ENCODE results near the gene ZNF618. TPM values are rescaled to one million over a fixed set of nuclear protein-coding genes. Genes with fewer than 3 reads are reported as not detected.

ZNF618 gene
- total RNA-seq, 2 donors from 2014 or later: 0.33 to 1.4 TPM

GRCh38 chr9:114050646-114051045 is 174.5 kb downstream of the ZNF618 start:
- no peak for ATAC-seq
- Mint-ChIP-seq H3K4me3 (no peak overlapping the region), H3K36me3 (no peaks in the 10 kb centered on the region), H3K9me3 (no peaks in the 10 kb centered on the region), H3K4me1 (ENCODE audit: low read depth in 2 of 2) (no peaks in the 10 kb centered on the region), H3K27ac (no peak overlapping the region), H3K27me3 (no peaks in the 10 kb centered on the region)
- no peak for DNase-seq (ENCODE audit: low spot score)

GRCh38 chr9:114051281-114051680 is 175.2 kb downstream of the ZNF618 start:
- no peaks in the 10 kb centered on the region for H3K4me1 Mint-ChIP-seq (ENCODE audit: low read depth in 2 of 2)
- no peaks in the 10 kb centered on the region for H3K9me3 Mint-ChIP-seq
- H3K27ac Mint-ChIP-seq: no peak overlapping the region
- no peaks in the 10 kb centered on the region for H3K27me3 Mint-ChIP-seq
- H3K36me3 Mint-ChIP-seq: no peaks in the 10 kb centered on the region
- DNase-seq (ENCODE audit: low spot score) (no peak), ATAC-seq (no peak)
- H3K4me3 Mint-ChIP-seq: no peak overlapping the region

GRCh38 chr9:114051706-114052105 is 175.6 kb downstream of the ZNF618 start:
- ATAC-seq (no peak), DNase-seq (ENCODE audit: low spot score) (no peak)
- Mint-ChIP-seq H3K36me3 (no peaks in the 10 kb centered on the region), H3K4me1 (ENCODE audit: low read depth in 2 of 2) (no peaks in the 10 kb centered on the region), H3K27me3 (no peaks in the 10 kb centered on the region), H3K27ac (no peak overlapping the region), H3K9me3 (no peaks in the 10 kb centered on the region), H3K4me3 (no peak overlapping the region)

DNA sequence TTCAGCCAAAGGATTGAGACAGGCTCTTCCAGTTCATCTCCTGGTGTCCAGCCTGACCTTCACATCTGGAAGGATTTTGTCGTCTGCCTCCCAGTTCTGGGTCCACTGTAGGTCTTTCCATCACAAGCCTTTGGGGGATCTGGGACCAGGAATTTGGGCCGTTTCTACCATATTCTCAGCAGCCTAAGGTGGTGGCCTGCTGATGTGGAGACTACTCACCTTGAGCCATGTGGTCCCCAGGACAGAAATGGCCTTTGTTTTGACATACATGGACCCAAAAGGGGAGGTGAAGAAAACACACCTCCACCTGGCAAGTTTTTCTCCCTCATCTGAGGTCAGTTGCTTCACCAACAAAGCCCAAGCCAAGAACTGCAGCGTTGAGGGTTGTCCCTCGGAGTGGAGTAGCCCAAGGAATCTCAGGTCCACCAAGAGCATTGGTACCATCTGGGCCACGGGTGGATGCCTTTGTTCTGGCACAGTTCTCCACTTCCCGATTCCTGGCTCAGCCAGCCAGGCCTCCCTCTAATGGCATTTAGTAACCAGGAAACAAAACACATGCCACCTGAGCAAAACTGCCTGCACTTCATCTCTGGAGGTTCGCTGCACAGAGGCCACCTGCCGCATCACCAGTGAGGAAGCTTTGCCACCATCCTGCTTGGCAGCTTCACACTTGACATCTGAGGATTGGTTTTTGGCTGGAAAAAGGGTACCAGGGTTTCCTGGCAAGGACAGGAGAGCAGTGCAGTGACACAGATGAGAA is 177.3 kb downstream of the ZNF618 start:
- Mint-ChIP-seq H3K9me3 (no peaks in the 10 kb centered on the region), H3K4me1 (ENCODE audit: low read depth in 2 of 2) (no peaks in the 10 kb centered on the region), H3K27me3 (no peaks in the 10 kb centered on the region), H3K36me3 (no peaks in the 10 kb centered on the region), H3K4me3 (no peak overlapping the region), H3K27ac (no peak overlapping the region)
- DNase-seq (ENCODE audit: low spot score): no peak
- ATAC-seq: no peak

DNA sequence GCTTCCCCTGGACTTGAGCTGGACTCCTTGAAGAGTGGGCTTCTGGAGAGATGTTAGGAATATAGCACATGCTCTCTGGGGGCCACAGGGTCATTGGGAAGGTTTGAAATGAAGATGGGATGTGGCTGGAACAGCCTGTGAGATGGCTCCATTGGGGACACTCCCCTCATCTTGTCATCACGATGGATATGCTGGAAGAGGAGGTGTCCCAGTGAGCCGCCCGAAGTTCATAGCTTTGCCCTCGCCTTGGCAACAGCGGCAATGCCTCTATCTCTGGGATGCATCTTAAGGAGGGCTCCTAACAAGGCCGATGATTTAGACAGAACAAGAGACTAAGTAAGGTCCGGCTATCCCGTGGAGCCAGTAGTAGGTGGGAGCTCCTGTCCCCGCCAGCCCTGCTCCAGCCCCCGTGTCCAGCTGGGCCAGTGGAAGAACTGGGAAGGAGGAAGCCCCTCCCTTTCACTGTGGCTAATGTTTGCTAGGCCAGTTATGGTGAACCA is 178.1 kb downstream of the ZNF618 start:
- ATAC-seq: no peak
- Mint-ChIP-seq H3K27me3 (no peaks in the 10 kb centered on the region), H3K9me3 (no peaks in the 10 kb centered on the region), H3K4me1 (ENCODE audit: low read depth in 2 of 2) (no peaks in the 10 kb centered on the region), H3K36me3 (no peaks in the 10 kb centered on the region), H3K4me3 (no peak overlapping the region), H3K27ac (no peak overlapping the region)
- no peak for DNase-seq (ENCODE audit: low spot score)

DNA sequence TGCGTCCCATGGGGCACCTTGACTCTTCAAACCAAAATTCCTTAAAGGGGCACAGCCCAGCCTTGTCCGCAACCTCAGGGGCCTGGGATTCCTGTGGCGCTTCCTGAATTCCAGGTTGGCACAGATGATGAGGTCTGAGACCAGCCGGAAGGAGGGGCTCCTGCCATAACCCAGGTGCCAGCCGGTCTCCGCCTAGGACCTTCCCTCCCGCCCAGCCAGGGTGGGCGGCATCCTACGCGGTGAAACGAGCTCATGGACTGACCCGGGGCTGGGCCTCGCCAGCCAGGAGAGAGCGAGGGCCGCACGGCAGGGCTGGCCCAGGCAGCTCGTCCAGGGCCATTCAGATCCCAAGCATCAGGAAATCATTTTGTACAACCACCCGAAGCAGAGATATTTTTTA is 179.0 kb downstream of the ZNF618 start:
- Mint-ChIP-seq H3K4me3 (no peak overlapping the region), H3K36me3 (no peaks in the 10 kb centered on the region)
- no peak for DNase-seq (ENCODE audit: low spot score)

GRCh38 chr9:114055894-114056293 is 179.8 kb downstream of the ZNF618 start:
- no peak overlapping the region for H3K27ac Mint-ChIP-seq
- no peak for DNase-seq (ENCODE audit: low spot score)
- H3K9me3 Mint-ChIP-seq: no peaks in the 10 kb centered on the region
- H3K4me3 Mint-ChIP-seq: no peak overlapping the region
- H3K36me3 Mint-ChIP-seq: no peaks in the 10 kb centered on the region
- ATAC-seq: no peak
- no peaks in the 10 kb centered on the region for H3K4me1 Mint-ChIP-seq (ENCODE audit: low read depth in 2 of 2)
- H3K27me3 Mint-ChIP-seq: no peaks in the 10 kb centered on the region

More for the DNA sequence above, 179.0 kb downstream of the ZNF618 start:
- H3K27ac Mint-ChIP-seq: no peak overlapping the region
- ATAC-seq: no peak
- no peaks in the 10 kb centered on the region for H3K4me1 Mint-ChIP-seq (ENCODE audit: low read depth in 2 of 2)
- H3K27me3 Mint-ChIP-seq: no peaks in the 10 kb centered on the region
- H3K9me3 Mint-ChIP-seq: no peaks in the 10 kb centered on the region

DNA sequence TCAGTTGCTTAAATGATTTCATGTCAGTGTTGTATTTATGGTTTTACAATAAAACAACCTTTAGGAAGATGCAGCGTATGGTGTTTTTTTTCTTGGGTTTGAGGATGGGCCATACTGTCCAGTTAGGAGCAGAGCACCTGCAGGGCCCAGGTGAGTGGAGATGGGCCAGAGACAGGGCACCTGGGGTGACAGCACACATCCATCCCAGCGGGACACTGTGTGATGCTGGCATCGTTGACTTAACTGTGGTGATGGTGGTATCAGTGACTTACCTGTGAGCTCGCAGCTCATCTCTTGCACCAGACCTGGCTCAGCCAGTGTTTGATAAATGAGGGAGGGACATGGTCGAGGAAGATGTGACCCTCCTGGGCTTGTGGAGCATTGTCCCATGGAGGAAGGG is 180.4 kb downstream of the ZNF618 start:
- Mint-ChIP-seq H3K36me3 (no peaks in the 10 kb centered on the region), H3K9me3 (no peaks in the 10 kb centered on the region), H3K4me3 (no peak overlapping the region), H3K27me3 (no peaks in the 10 kb centered on the region), H3K27ac (no peak overlapping the region), H3K4me1 (ENCODE audit: low read depth in 2 of 2) (no peaks in the 10 kb centered on the region)
- DNase-seq (ENCODE audit: low spot score): no peak
- no peak for ATAC-seq

- Mint-ChIP-seq H3K9me3 (no peaks in the 10 kb centered on the region), H3K4me3 (no peak overlapping the region), H3K27ac (no peak overlapping the region), H3K27me3 (peaks cover 0 to 4% of the 10 kb centered on the region in 2 donors), H3K4me1 (ENCODE audit: low read depth in 2 of 2) (no peaks in the 10 kb centered on the region), H3K36me3 (no peaks in the 10 kb centered on the region)
- ATAC-seq (no peak), DNase-seq (ENCODE audit: low spot score) (no peak)
Measured at GRCh38 chr9:114057161-114057885, 181.2 kb downstream of the ZNF618 start.

DNA sequence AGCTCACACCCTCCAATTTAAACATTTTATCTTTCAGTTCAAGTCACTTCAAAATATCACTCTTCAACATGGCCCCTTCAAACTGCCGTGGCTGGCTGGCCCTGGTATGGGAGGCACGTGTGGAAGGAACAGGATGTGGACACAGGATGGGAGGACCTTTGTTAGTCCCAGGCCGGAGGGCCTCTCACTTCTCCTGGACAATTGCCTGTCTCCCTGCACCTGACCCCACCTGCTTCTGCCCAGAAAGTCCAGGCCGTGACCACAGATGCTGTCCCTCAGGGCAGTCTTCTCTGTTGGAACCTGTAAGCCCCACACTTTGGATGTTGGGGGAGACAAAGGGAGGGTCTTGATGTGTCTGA is 182.6 kb downstream of the ZNF618 start:
- DNase-seq (ENCODE audit: low spot score): no peak
- no peaks in the 10 kb centered on the region for H3K9me3 Mint-ChIP-seq
- no peak for ATAC-seq
- no peak overlapping the region for H3K27ac Mint-ChIP-seq
- H3K27me3 Mint-ChIP-seq: peaks cover 13 to 17% of the 10 kb centered on the region in 2 donors
- H3K4me1 Mint-ChIP-seq (ENCODE audit: low read depth in 2 of 2): no peaks in the 10 kb centered on the region
- H3K4me3 Mint-ChIP-seq: no peak overlapping the region
- H3K36me3 Mint-ChIP-seq: no peaks in the 10 kb centered on the region

GRCh38 chr9:114059047-114059803 is 183.1 kb downstream of the ZNF618 start:
- H3K4me1 Mint-ChIP-seq (ENCODE audit: low read depth in 2 of 2): no peaks in the 10 kb centered on the region
- H3K4me3 Mint-ChIP-seq: no peak overlapping the region
- H3K27me3 Mint-ChIP-seq: peaks cover 17% of the 10 kb centered on the region in 2 donors
- DNase-seq (ENCODE audit: low spot score): no peak
- H3K27ac Mint-ChIP-seq: no peak overlapping the region
- ATAC-seq: no peak
- H3K36me3 Mint-ChIP-seq: no peaks in the 10 kb centered on the region
- no peaks in the 10 kb centered on the region for H3K9me3 Mint-ChIP-seq

- no peak for DNase-seq (ENCODE audit: low spot score)
Measured at GRCh38 chr9:114060070-114060469, 184.0 kb downstream of the ZNF618 start.

DNA sequence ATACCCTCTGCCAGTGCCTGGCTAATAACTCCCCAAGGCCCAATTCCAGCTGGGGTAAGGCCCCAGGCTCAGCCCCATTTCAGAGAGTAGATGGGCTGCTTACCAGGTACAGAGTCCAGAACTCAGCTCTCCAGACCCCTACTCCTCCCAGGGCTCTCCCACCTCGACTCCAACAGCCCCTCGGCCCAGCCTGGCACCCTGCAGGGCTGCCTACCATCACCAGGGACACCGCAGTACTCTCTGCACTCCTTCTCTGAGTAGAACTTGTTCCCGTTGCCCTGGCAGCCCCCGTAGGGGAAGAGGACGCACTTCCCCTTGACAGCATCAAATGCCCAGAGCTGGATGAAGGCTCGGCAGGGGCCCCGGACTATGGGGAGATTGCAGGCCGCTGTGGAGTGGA is 184.6 kb downstream of the ZNF618 start:
- Mint-ChIP-seq H3K27ac (no peak overlapping the region), H3K27me3 (peaks cover 17 to 19% of the 10 kb centered on the region in 2 donors), H3K36me3 (no peaks in the 10 kb centered on the region), H3K9me3 (no peaks in the 10 kb centered on the region), H3K4me3 (no peak overlapping the region), H3K4me1 (ENCODE audit: low read depth in 2 of 2) (no peaks in the 10 kb centered on the region)
- no peak for ATAC-seq
- DNase-seq (ENCODE audit: low spot score): no peak

More at GRCh38 chr9:114060070-114060469, 184.0 kb downstream of the ZNF618 start:
- ATAC-seq: no peak
- Mint-ChIP-seq H3K9me3 (no peaks in the 10 kb centered on the region), H3K27me3 (peaks cover 17% of the 10 kb centered on the region in 2 donors), H3K27ac (no peak overlapping the region), H3K36me3 (no peaks in the 10 kb centered on the region), H3K4me3 (no peak overlapping the region), H3K4me1 (ENCODE audit: low read depth in 2 of 2) (no peaks in the 10 kb centered on the region)

- H3K27ac Mint-ChIP-seq: no peak overlapping the region
- no peaks in the 10 kb centered on the region for H3K4me1 Mint-ChIP-seq (ENCODE audit: low read depth in 2 of 2)
- ATAC-seq: no peak
- peaks cover 20% of the 10 kb centered on the region in 2 donors for H3K27me3 Mint-ChIP-seq
- H3K4me3 Mint-ChIP-seq: no peak overlapping the region
- H3K9me3 Mint-ChIP-seq: no peaks in the 10 kb centered on the region
- no peak for DNase-seq (ENCODE audit: low spot score)
- no peaks in the 10 kb centered on the region for H3K36me3 Mint-ChIP-seq
Measured at GRCh38 chr9:114061292-114061691, 185.2 kb downstream of the ZNF618 start.
